Dedifferentiated amniotic fluid mesenchymal stem cell (primary cell): ENCODE results near the gene PABPN1.

Experiments
- DNase-seq: peaks from one replicate; pipeline ENCODE4 v3.0.0-alpha.2; 2016; ENCODE audit errors: extremely low spot score

PABPN1 gene

DNA sequence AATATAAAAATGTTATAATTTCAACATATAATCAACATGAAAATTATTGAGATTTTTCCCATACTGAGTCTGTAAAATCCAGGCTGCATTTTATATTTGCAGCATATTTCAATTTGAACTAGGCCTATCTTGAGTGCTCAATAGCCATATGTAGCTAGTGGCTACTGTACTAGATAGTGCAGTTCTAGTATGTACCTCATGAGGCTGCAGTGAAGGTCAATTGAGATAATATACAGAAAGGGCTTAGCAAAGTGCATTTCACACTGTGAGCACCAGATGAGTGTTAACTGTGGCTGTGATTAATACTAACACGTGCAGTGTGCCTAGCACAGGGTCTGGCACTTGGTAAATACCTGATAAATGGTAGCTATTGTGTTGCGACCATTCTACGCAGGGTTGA lies 36.8 kb downstream of the PABPN1 start:
- no peak for DNase-seq

DNA sequence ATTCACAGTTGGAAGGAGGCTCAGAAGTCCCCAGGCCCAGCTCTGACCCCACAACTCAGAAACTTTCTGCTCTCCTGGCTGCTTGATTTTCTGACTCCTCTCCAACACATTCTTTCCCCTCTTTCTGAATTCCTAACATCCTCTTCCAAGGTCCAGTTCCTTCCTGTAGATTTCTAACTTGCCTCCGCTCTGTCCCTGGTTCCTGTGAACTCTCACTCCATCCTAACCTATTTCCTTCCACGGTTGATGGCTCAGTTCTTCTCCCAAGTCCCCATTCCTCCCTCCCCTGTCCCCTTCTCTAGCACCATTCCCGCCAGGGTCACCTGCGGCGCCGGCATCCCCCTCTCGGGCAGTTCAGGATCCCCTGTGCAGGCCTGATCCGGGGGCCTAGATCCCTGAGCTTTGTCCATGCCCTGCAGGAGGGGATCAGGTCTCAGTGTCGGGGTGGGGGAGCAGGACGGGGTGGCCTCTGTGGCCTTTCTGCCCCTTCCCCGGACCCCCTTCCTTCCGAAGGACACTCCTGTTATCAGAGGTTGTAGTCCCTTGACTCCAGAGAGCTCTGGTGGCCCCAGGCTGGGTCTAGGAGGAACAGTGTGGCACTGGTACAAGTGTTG lies 37.4 kb downstream of the PABPN1 start:
- no peak for DNase-seq

DNA sequence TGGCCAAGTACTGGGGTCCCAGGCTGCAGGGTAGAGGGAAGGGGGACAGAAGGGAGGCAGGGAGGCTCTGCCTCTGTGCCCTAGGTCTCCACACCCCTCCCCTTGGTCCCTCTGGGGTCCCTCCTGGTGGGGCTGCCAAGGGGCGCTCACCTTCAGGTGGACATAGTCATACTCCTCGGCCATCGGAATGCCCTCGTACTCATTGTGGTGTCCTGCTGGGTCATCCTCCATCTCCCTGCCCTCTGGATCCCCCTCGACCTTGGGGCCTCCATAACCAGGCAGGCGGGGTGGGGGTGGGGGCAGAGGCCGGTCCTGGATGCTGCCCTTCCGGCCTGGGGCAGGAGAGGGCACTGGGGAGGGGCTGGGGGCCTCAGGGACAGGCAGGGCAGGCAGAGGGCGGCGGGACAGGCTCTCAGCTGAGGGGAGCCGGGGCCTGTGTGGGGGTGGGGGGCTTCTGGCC lies 37.9 kb downstream of the PABPN1 start:
- DNase-seq: no peak

DNA sequence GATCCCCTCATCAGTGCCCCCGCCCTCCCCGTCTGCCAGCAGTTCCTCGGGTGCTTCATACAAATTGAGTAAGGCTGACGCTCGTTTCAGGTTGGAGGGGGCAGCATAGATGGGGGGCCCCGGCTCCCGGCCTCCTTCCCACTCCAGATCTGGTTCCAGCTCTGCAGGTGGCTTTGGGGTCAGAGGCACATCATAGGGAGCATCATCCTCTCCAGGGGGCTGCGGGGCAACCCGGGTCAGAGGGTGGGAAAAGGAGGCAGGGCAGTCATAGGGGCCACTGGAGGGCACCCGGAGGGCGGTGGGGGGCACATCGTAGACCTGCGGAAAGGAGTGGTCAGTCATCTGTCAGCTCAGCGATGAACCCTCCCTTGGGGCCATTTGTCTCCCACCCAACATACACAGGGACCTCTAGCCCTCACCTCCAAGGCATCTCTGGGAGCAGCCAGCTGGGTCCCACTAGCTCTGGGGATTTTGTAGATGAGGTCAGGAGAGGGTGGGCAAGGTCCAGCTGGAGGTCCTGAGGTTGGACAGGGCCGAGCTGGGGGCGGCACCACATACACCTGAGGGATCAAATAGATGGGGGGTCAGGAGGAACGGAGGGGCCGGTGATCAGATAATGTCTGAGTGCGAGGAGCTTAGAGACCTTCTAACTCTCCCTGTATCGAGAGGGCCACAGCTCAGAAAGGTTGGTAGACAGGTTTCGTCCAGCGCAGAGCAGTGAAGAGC lies 38.6 kb downstream of the PABPN1 start:
- no peak for DNase-seq

DNA sequence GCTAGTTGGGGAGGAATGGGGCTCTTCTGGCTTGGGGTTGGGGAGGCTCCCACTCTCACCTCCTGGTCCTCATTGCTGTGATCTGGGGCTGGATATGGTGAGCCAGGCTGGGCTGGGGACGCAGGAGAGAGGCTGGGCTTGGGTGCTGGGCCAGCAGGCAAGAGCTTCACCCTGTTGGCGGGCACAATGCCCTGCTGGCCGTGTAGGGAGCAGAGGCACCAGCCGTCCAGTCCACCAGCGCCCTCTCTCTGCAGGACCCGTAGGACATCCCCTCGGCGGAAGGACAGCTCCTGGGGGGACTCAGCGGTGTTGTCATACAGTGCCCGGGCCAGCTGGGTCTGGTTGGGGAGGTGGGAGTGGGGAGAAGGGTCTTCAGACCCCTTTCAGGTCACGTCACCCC lies 39.2 kb downstream of the PABPN1 start:
- no peak for DNase-seq

DNA sequence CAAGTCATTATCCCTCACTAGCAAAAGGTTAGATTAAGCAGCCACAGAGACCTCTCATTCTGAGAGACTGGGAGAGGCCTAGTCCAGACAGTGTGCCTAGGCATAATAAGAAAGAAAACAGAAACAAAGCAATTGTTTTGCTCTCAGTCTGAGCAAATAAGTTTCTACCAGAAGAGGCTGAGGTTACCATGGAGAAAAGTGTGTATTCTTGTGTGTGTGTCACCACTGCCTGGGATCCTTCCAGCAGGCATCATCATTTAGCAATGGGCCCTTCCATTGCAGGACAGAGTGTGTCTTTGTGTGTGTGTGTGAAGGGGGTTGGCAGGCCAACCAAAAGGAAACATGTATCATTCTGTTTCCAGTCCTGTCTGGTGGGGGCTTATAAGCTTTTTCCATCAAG lies 40.1 kb downstream of the PABPN1 start:
- DNase-seq: peak; percentile 28

DNA sequence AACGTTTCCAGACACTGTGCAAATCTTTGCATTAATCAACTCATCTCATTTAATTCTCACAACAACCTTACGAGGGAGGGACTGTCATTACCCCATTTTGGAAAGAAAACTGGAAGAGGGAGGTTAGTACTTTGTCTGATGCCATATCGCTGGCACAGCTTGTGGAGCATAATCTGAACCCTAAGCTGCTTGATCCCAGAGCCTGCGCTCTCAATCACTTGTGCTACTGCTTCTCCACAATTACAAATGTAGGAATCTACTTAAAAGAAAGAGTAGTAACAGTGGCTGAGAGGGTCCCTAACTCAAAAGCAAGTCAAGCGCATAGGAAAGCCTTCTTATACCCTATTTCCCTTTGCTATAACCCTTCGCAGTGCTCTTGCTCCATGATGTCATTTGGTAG lies 40.5 kb downstream of the PABPN1 start:
- DNase-seq: no peak

DNA sequence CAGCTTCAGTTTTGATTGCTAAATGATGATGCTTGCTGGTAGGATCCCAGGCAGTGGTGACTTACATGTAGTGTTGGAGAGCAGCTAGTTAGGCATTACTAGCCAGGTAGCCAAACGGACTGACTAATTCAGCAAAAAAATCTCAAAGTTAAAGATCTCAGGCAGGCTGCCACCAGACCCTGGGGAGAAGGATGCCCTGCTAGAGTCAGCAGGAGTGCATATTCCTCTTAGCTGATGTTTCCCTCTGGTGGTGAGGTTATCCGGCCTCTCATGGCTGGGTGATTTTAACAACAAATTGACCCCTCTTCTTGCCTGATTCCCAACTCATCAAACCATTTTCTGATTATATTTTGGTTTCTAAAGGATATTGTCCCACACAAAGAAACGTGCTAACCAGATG lies 40.9 kb downstream of the PABPN1 start:
- no peak for DNase-seq

DNA sequence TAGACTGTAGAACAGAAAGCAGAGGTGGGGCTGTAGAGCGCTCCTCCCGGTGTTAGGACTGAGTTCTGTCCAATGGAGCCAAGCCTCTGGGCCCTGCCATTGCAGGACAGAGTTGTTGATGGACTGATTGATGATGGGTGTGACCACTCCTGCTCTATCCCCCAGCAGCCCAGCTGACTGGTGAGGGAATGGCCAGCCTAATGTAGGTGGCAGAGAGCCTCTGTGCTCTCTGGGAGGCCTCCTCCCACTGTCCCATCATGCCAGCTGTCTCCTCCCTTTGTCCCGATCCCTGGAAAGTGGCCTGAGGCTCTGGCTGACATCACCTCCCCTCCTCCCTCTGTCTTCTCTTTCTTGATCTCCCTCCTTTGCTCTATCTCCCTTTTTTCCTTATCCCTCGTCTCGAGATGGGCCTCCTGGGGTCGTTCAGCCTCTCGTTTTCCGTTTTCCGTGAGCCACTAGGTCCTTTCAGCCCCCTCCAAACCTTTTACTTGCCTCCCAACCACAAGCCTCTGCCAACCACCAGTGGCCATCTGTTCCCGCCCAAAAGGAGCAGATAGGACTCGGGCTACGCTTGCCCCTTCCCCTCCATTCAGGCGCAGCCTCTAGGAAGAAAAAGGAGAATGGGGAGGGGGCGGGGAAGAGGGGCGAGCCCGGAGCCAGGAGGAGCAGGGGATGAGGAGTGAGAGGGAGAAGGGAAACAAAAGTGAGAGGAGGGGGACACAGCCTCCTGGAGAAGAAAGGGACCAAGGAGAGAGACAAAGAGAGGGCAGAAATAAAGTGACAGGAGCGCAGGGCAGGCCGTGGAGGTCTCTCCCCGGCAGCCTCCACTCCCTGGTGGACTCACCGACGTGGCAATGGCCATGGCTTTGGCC lies 43.1 kb downstream of the PABPN1 start:
- DNase-seq: peak; percentile 32

DNA sequence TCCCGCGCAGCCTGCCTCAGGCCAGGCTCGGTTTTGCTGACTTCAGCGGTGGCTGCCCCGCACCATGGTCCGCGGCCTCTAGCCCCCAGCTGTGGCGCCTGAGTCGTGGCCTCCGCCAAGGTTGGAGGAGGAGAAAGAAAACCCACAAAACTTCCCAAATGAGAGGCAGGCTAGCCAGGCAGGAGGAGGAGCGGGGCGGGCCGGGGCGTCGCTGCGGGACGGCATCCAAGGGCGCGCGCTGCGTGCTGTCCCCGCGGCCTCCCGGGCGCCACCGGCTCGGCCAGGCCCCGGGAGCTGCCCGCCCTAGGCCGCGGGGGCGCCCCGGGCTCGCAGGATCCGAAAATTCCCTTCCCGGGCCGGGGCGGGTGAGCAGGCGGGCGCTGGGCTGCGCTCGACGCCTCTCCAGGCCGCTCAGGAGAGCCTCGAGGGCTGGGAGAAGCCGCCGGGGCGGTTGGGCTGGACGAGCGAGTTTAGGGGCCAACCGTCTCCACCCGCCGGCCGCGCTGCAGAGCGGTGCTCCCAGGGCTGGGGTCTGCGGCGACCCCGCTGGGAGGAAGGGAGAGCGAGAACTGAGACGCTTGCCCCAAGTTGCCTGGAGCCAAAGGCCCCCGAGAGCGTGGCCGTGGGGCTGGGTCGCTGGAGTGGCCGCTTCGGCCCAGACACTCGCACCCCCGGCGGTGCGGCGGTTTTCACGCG lies 43.9 kb downstream of the PABPN1 start, which contains the start of gene EFS:
EFS (minus strand) TSS at position 137 of the 696 bp plus-strand sequence. CDS start 147 bp downstream, outside the sequence.
- peak; percentile 16 for DNase-seq

DNA sequence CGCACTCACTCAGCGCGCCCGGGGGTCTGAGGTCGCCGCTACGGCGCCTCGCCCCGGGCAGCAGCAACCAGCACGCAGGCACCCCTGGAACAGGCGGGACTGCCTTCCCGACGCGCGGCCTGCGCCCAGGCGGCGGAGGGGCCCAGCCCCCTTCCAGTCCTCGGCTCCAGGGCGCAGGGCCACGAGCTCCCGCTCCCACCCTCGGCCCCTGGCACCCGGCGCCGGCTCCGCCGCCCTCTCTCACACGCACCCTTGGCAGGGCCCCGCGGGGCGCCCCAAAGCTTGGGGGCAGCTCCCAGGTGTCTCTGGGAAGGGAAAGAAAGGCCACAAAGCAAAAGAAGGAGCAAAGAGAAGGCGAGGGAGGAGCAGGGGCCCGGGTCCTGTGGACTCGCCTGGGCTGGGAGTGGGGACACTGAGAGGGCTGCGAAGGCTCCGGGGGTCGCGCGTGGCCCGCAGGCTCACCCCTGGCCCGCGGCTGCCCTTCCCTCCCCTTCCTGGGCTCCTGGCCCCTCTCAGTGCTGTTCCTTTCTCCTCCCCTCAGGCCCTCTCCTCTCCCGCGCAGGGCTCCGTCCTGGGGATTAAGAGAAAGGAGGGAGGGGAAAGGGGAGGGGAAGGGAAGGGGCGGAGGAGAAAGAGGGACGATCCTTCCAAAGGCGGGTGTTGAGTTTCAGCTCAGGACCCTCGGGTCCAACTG lies 44.6 kb downstream of the PABPN1 start:
- peak; percentile 63 for DNase-seq

DNA sequence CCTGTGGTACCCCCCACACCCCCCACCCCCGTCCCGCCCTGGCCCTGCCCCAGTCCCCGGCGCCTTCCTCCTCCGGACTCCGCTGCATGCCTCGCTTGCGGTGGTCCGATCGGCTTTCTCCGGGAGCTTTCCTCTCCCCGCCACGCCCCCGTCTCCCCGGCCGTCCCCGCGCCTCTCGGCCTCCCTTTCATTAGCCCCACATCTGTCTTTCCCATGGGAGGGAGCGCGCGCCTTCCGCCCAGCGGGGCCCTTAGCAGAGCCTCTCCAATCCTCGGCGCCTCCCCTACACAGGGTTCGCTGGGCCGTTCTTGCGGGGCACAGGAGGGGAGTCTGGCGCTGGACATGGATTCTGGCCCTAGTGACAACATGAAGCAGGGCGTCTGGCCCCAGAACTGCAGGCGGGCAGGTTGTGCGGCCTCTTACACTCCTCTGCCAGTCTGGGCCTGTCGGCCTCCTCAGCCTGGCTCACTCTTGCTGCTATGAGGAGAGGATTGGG lies 45.2 kb downstream of the PABPN1 start:
- peak; percentile 74 for DNase-seq

DNA sequence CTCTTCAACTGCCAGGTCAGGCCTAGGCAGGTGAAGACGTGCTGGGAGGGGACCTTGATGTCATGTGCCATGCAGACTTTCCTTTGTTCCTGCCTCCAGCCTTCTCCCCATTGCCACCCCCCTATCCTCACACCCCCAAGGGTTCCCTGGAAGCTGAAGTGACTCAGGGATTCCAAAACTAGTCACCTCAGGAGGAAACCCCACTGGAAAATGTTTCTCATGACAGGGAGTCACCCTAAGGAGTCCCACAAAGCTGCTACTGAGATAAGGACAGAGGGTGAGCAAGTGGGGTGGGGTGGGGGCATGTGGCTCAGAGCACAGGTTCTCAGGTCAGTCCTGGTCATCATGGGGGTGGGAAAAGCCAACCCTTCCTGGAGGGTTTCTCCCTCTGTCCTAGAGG lies 49.0 kb downstream of the PABPN1 start:
- no peak for DNase-seq

DNA sequence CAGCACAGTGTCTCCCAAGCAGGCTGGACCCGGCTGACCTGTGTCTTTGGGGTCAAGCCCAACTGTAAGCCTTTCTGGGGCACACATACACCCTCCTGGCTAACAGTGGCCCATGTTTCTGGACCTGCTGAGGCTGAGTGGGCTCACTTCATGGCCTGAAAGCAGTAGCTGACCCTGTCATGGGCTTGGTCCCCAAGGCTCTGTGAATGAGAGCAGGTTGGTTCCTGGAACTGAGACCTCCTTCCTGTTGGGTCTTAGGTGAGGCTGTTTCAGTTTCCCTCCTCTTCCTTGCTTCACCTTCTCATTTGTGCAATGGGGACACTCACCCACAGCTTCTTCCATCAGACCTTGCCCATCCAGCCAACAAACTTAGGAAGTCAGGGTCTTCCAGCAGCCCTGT lies 50.6 kb downstream of the PABPN1 start:
- DNase-seq: no peak

DNA sequence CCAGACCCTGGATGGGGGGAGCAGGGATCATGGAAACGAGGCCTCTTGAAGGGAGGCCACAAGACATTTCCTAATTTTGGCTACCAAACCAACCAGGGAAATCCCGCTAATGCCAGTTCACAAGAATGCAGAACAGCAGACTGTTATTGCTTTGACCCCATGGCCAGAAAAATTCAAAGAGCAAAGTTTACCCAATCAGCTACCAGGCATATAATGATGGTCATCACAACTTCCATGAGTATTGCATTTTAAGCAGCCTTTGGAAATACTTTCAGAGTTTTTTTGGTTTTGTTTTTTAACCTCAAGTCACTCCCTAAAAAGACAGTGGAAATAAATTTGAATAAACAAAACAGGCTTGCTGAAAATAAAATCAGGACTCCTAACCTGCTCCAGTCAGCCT lies 51.3 kb downstream of the PABPN1 start, which contains the start of gene IL25:
IL25 (plus strand) TSS at position 301 of the 400 bp plus-strand sequence.
- DNase-seq: no peak

DNA sequence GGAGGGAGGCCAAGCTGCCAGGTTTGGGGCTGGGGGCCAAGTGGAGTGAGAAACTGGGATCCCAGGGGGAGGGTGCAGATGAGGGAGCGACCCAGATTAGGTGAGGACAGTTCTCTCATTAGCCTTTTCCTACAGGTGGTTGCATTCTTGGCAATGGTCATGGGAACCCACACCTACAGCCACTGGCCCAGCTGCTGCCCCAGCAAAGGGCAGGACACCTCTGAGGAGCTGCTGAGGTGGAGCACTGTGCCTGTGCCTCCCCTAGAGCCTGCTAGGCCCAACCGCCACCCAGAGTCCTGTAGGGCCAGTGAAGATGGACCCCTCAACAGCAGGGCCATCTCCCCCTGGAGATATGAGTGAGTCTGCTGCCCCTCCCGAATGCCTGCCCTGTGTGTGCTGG lies 51.8 kb downstream of the PABPN1 start:
- no peak for DNase-seq
